Ecto neural progenitor cell (in vitro differentiated cells): ENCODE data around the gene AGTRAP.

Source experiments
- DNase-seq: peaks from one replicate; pipeline ENCODE4 v3.0.0-alpha.2; 2018; ENCODE audit warnings: low spot score

Gene AGTRAP

GRCh38 chr1:11735854-11736745, at the start of gene AGTRAP:
AGTRAP (plus strand) TSS chr1:11736136; CDS start chr1:11736209, 73 bp downstream.
- DNase-seq: peak; percentile 98

GRCh38 chr1:11688506-11688905, 47.4 kb upstream of the AGTRAP start:
- no peak for DNase-seq

GRCh38 chr1:11690397-11691301, 45.3 kb upstream of the AGTRAP start:
- peak; percentile 85 for DNase-seq

- peak; percentile 82 for DNase-seq
Observed at GRCh38 chr1:11691302-11691914, 44.5 kb upstream of the AGTRAP start, which contains the start of gene DRAXIN. DRAXIN (plus strand) TSS chr1:11691710; CDS start chr1:11706259, 14,549 bp downstream.

- DNase-seq: peak; percentile 64
Observed at GRCh38 chr1:11691928-11692711, 43.8 kb upstream of the AGTRAP start.

GRCh38 chr1:11693024-11693590, 42.8 kb upstream of the AGTRAP start:
- DNase-seq: no peak

GRCh38 chr1:11693917-11694316, 42.0 kb upstream of the AGTRAP start:
- no peak for DNase-seq

GRCh38 chr1:11695861-11696260, 40.1 kb upstream of the AGTRAP start:
- no peak for DNase-seq

GRCh38 chr1:11697188-11697892, 38.6 kb upstream of the AGTRAP start:
- DNase-seq: no peak

- DNase-seq: no peak
Observed at GRCh38 chr1:11697893-11698210, 38.1 kb upstream of the AGTRAP start.

GRCh38 chr1:11700601-11701467, 35.1 kb upstream of the AGTRAP start:
- no peak for DNase-seq

- no peak for DNase-seq
Observed at GRCh38 chr1:11701551-11701961, 34.4 kb upstream of the AGTRAP start.

GRCh38 chr1:11701981-11702803, 33.7 kb upstream of the AGTRAP start:
- DNase-seq: no peak

GRCh38 chr1:11703357-11704193, 32.4 kb upstream of the AGTRAP start:
- DNase-seq: no peak

- peak; percentile 63 for DNase-seq
Observed at GRCh38 chr1:11704194-11704529, 31.8 kb upstream of the AGTRAP start.

GRCh38 chr1:11704691-11705475, 31.1 kb upstream of the AGTRAP start:
- no peak for DNase-seq

- DNase-seq: no peak
Observed at GRCh38 chr1:11705596-11705995, 30.3 kb upstream of the AGTRAP start.
